Measurements from ENCODE around the gene ATP5PB. TPM values are rescaled to one million over a fixed set of nuclear protein-coding genes. Genes with fewer than 3 reads are reported as not detected.

Gene ATP5PB
- polyA plus RNA-seq, 1 experiment: 519 TPM

- Histone ChIP-seq H3K27ac (ENCODE audit: low read depth, low read length) (peak overlapping the region; percentile 91), H3K27me3 (ENCODE audit: control insufficient read depth, insufficient read depth, low read length) (peaks cover 4% of the 10 kb centered on the region), H3K9me3 (ENCODE audit: control insufficient read depth, insufficient read depth, low read length) (no peaks in the 10 kb centered on the region), H3K4me3 (ENCODE audit: low read depth, low read length) (peak overlapping the region; percentile 41)
- ChIA-PET POLR2A (interaction anchor here (0.8 to 1.5 kb wide), 8 partner anchors 17 to 207 kb away, joined by 3 to 7 read pairs (median 4); no protein-coding TSS in a partner anchor), CTCF (interaction anchor here (0.6 to 4.5 kb wide), 77 partner anchors 9 to 1910 kb away, joined by 3 to 73 read pairs (median 7); partner anchors contain the start of genes C1orf162, DDX20 and RAP1A)
- TF ChIP-seq, protein P1, sequence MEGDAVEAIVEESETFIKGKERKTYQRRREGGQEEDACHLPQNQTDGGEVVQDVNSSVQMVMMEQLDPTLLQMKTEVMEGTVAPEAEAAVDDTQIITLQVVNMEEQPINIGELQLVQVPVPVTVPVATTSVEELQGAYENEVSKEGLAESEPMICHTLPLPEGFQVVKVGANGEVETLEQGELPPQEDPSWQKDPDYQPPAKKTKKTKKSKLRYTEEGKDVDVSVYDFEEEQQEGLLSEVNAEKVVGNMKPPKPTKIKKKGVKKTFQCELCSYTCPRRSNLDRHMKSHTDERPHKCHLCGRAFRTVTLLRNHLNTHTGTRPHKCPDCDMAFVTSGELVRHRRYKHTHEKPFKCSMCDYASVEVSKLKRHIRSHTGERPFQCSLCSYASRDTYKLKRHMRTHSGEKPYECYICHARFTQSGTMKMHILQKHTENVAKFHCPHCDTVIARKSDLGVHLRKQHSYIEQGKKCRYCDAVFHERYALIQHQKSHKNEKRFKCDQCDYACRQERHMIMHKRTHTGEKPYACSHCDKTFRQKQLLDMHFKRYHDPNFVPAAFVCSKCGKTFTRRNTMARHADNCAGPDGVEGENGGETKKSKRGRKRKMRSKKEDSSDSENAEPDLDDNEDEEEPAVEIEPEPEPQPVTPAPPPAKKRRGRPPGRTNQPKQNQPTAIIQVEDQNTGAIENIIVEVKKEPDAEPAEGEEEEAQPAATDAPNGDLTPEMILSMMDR (IDR thresholded peaks at IDR 0.05; ENCODE audit: low read depth, low read length): peak; percentile 28; the same call in 1 of the 2 replicates
- DNase-seq (ENCODE audit: low read depth, low spot score): peak; percentile 32
Measured at GRCh38 chr1:111507411-111508201, 58.3 kb downstream of the ATP5PB start.

DNA sequence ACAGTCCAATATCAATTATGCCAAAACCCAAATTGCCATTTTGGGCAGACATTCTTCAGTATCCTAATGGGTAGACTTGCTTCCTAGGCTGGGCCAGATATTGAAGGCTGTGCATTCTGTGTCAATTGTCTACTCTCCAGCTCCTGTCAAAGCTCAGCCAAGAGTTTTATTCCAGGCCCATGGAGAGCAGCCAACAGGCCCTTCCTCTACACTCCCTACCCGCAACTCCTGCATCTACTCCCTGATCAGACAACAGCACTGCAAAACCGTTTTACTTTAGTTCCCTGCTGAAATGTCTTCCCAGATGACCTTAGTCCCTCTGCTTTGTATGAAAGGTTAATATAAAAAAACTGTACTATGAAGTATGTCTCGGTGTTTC is 60.7 kb downstream of the ATP5PB start:
- H3K27ac ChIP-seq (ENCODE audit: low read depth, low read length): no peak overlapping the region

GRCh38 chr1:111511370-111511769 is 62.1 kb downstream of the ATP5PB start:
- ChIA-PET POLR2A (no interaction called here), CTCF (interaction anchor here (0.8 kb wide), 1 partner anchor 203 kb away, joined by 3 read pairs; no protein-coding TSS in a partner anchor)
- TF ChIP-seq, protein P1 (IDR thresholded peaks at IDR 0.05; ENCODE audit: low read depth, low read length): no peak
- Histone ChIP-seq H3K4me3 (ENCODE audit: low read depth, low read length) (no peak overlapping the region), H3K9me3 (ENCODE audit: control insufficient read depth, insufficient read depth, low read length) (no peaks in the 10 kb centered on the region), H3K27ac (ENCODE audit: low read depth, low read length) (no peak overlapping the region), H3K27me3 (ENCODE audit: control insufficient read depth, insufficient read depth, low read length) (no peaks in the 10 kb centered on the region)
- no peak for DNase-seq (ENCODE audit: low read depth, low spot score)

More for the DNA sequence above, 60.7 kb downstream of the ATP5PB start:
- H3K4me3 ChIP-seq (ENCODE audit: low read depth, low read length): no peak overlapping the region
- H3K27me3 ChIP-seq (ENCODE audit: control insufficient read depth, insufficient read depth, low read length): no peaks in the 10 kb centered on the region
- DNase-seq (ENCODE audit: low read depth, low spot score): no peak
- ChIA-PET CTCF (interaction anchor here (0.7 to 4.5 kb wide), 6 partner anchors 28 to 258 kb away, joined by 3 to 73 read pairs (median 20); partner anchors contain the start of gene DDX20), POLR2A (interaction anchor here (0.7 kb wide), 1 partner anchor 178 kb away, joined by 3 read pairs; no protein-coding TSS in a partner anchor)
- H3K9me3 ChIP-seq (ENCODE audit: control insufficient read depth, insufficient read depth, low read length): no peaks in the 10 kb centered on the region
- TF ChIP-seq, protein P1 (IDR thresholded peaks at IDR 0.05; ENCODE audit: low read depth, low read length): no peak

Small RNA genes within 50 kb of the gene (small RNA-seq; reads per million reads assigned to genes)
- gene RF00019 (ENCODE audit: insufficient read length, low read depth): not detected
- 6.7 reads per million, percentile 61 among the genes with 10 or more reads in this experiment for gene RNU6-792P (ENCODE audit: insufficient read length, low read depth)

Other genes with a start within 250 kb of the ATP5PB start
- gene DENND2D, start 248.8 kb upstream of the ATP5PB start, polyA plus RNA-seq (2011; rRNA removed): 1.3 and 1.4 TPM in 2 replicates
- 0.86 and 1.0 TPM in 2 replicates for gene CHI3L2, start 221.8 kb upstream of the ATP5PB start, polyA plus RNA-seq (2011; rRNA removed)
- not detected in 2 replicates for gene CHIA, start 158.6 kb upstream of the ATP5PB start, polyA plus RNA-seq (2011; rRNA removed)
- gene OVGP1, start 21.7 kb upstream of the ATP5PB start, polyA plus RNA-seq (2011; rRNA removed): 0.94 and 0.99 TPM in 2 replicates
- 80.9 and 86.9 TPM in 2 replicates for gene WDR77, start 208 bp upstream of the ATP5PB start, polyA plus RNA-seq (2011; rRNA removed)
- 0.27 and 0.32 TPM in 2 replicates for gene C1orf162, start 24.5 kb downstream of the ATP5PB start, polyA plus RNA-seq (2011; rRNA removed)
- gene ADORA3, start 54.2 kb downstream of the ATP5PB start, polyA plus RNA-seq (2011; rRNA removed): not detected in 2 replicates
- gene TMIGD3, start 54.2 kb downstream of the ATP5PB start, polyA plus RNA-seq (2011; rRNA removed): 0.11 TPM in 1 of 2 replicates, not detected in the other
- 60.0 and 78.1 TPM in 2 replicates for gene RAP1A, start 170.3 kb downstream of the ATP5PB start, polyA plus RNA-seq (2011; rRNA removed)

All from AG04450 (cell line).